ENCODE measurements around the gene PRDX5. TPM values are rescaled to one million over a fixed set of nuclear protein-coding genes. Genes with fewer than 3 reads are reported as not detected.

PRDX5 gene
- total and polyA plus RNA-seq, 9 of the 15 experiments (the other 6 are each of a cell fraction or from before 2014, with no cell fraction given): 40.8 to 327 (median 204) TPM

DNA sequence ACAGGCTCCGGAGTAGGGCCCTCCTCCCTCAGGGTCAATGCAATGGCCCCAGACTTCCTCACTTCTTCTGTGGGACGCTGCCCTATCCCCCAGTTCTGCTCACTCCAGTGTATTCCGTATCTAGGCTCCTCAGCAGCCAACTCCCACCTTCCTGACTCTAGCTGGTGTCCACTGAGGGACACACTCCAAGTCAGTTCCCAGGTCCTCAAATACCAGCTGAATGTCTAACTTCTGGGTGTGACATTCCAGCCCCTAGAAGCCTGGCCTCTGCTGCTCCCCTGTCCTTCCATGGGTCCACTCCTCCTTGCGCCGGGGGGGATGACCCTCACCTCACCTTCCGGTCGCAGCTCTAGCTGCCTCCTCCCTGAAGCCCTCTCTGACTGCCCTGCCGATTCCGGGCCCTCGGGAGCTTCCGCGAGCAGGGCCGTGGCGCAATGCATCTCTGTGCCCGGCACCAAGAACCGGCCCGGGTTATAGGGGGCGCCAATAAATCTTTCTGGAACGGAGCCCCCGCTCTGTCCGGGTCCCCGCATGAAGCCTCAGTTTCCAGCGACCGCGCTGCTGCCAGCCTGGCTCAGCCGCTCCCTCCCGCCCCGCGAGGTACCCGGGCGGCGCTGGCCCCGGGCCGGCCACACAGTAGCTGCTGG is 48.9 kb upstream of the PRDX5 start (continued):
- TF ChIP-seq, protein P1, sequence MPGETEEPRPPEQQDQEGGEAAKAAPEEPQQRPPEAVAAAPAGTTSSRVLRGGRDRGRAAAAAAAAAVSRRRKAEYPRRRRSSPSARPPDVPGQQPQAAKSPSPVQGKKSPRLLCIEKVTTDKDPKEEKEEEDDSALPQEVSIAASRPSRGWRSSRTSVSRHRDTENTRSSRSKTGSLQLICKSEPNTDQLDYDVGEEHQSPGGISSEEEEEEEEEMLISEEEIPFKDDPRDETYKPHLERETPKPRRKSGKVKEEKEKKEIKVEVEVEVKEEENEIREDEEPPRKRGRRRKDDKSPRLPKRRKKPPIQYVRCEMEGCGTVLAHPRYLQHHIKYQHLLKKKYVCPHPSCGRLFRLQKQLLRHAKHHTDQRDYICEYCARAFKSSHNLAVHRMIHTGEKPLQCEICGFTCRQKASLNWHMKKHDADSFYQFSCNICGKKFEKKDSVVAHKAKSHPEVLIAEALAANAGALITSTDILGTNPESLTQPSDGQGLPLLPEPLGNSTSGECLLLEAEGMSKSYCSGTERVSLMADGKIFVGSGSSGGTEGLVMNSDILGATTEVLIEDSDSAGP (CRISPR knock-in tag; IDR thresholded peaks at IDR 0.05): no peak
- TF ChIP-seq POLR2G (IDR thresholded peaks at IDR 0.05; ENCODE audit: low read depth, low read length) (no peak), ZNF695 (CRISPR knock-in tag; IDR thresholded peaks at IDR 0.05) (no peak), FOXA3 (CRISPR knock-in tag; conservative IDR thresholded peaks at IDR 0.05 in 1 of 2, IDR thresholded peaks at IDR 0.05 in 1 of 2) (no peak), SMC3 (conservative IDR thresholded peaks at IDR 0.05; ENCODE audit: insufficient read depth, low read depth, low read length) (0 out of 2 replicates have a peak, but pooled peaks have one; percentile 1), FOXJ3 (CRISPR knock-in tag; IDR thresholded peaks at IDR 0.05) (no peak), PHF8 (IDR thresholded peaks at IDR 0.05; ENCODE audit: borderline replicate concordance, low read length) (peak; percentile 9; the same call in 1 of the 2 replicates), NFE2 (IDR thresholded peaks at IDR 0.05; ENCODE audit: low read depth) (no peak), ZNF263 (CRISPR knock-in tag; IDR thresholded peaks at IDR 0.05; ENCODE audit: borderline replicate concordance) (peak; percentile 52; the same call in 1 of the 2 replicates), ZNF140 (CRISPR knock-in tag; IDR thresholded peaks at IDR 0.05) (no peak), ZNF79 (CRISPR knock-in tag; IDR thresholded peaks at IDR 0.05; ENCODE audit: low read depth) (no peak), BRF1 (IDR thresholded peaks at IDR 0.05; ENCODE audit: borderline replicate concordance, extremely low read depth, insufficient read length) (no peak), ETS2 (tag; IDR thresholded peaks at IDR 0.05; ENCODE audit: borderline replicate concordance, poor library complexity, severe bottlenecking) (no peak), KLF13 (tag; IDR thresholded peaks at IDR 0.05; ENCODE audit: borderline replicate concordance, low read depth) (no peak)
- TF ChIP-seq, protein P2, sequence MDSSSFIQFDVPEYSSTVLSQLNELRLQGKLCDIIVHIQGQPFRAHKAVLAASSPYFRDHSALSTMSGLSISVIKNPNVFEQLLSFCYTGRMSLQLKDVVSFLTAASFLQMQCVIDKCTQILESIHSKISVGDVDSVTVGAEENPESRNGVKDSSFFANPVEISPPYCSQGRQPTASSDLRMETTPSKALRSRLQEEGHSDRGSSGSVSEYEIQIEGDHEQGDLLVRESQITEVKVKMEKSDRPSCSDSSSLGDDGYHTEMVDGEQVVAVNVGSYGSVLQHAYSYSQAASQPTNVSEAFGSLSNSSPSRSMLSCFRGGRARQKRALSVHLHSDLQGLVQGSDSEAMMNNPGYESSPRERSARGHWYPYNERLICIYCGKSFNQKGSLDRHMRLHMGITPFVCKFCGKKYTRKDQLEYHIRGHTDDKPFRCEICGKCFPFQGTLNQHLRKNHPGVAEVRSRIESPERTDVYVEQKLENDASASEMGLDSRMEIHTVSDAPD (CRISPR knock-in tag; IDR thresholded peaks at IDR 0.05): no peak
- TF ChIP-seq, protein P3, sequence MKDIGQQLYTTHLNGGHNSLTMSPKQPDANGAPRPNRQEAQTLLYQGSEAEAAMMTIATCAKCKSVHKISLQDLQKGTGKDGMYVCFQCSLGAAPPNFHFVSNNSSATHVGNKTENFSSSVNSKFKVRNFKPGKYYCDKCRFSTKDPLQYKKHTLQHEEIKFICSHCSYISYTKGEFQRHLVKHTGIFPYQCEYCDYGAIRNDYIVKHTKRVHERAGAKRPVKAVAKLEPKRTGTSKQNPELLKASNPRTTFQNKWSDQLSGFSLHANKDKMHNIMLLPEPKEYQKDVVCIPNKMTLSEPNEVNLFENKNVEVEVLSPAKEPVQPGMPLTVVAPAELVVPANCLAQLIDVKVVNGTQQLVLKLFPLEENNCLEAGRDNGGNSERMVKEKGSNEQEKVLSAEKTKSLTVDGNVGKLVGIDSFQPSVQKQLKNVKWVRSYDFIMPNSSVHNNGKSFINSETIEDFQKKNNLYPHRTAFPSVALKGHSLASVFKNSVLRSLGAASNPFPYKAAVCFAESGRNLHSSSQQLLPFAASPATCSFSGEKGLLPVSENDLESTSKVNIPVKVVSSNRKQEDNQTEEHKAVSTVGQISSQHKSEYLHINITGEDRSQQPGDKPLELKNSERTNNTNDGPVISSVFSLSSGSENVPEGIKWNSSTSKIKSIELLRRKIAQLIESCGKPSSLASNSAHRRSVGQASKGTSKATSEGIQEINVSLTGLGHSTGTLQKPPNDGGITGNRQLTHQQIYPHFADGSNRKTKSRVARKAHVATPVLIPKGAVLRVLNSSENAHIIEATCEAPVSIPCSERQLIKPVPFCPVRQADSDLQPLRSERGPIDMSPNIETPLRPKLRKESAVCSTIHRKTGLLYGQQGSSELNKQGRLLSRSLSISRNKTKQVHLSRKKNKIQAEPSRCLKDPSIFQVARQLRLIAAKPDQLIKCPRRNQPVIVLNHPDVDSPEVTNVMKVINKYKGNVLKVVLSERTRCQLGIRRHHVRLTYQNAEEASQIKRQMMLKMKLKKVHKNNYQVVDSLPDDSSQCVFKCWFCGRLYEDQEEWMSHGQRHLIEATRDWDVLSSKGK (CRISPR knock-in tag; IDR thresholded peaks at IDR 0.05): no peak
- TF ChIP-seq, protein P4, sequence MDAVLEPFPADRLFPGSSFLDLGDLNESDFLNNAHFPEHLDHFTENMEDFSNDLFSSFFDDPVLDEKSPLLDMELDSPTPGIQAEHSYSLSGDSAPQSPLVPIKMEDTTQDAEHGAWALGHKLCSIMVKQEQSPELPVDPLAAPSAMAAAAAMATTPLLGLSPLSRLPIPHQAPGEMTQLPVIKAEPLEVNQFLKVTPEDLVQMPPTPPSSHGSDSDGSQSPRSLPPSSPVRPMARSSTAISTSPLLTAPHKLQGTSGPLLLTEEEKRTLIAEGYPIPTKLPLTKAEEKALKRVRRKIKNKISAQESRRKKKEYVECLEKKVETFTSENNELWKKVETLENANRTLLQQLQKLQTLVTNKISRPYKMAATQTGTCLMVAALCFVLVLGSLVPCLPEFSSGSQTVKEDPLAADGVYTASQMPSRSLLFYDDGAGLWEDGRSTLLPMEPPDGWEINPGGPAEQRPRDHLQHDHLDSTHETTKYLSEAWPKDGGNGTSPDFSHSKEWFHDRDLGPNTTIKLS (IDR thresholded peaks at IDR 0.05; ENCODE audit: borderline replicate concordance, low read depth): peak; percentile 28; the same call in 1 of the 2 replicates
